DLD1 (cell line): ENCODE data around the gene S1PR2.
"Not testable (repeated sequence)": the region's sequence is repeated elsewhere in the genome, so short reads cannot be mapped to it uniquely, and the experiment has no call there.

Experiments
- in situ Hi-C: cut with HindIII; loops from 2 replicates; pipeline ENCODE4 v1.10.0; 2017; ENCODE audit warnings: low sequenced_read_pairs

Gene S1PR2

DNA sequence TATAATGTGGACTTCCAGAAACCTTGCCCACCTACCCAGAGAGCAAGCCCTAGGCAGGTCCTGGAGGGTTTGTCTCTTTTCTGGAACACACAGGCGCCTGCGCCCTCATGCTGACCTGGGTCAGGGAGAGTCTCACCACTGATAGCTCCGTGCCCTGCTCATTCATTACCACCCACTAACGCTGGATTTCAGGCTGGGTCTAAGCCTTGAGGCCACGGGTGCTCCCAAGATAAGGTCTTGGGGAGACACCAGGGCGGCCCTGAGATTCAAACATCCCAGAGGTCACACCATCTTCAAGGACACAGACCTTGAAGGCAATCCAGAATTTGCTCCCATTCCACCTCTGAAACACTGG is 5.1 kb downstream of the S1PR2 start:
- in situ Hi-C loops: no loop called here

GRCh38 chr19:10224337-10224736 is 6.8 kb downstream of the S1PR2 start:
- in situ Hi-C loops: no loop called here

DNA sequence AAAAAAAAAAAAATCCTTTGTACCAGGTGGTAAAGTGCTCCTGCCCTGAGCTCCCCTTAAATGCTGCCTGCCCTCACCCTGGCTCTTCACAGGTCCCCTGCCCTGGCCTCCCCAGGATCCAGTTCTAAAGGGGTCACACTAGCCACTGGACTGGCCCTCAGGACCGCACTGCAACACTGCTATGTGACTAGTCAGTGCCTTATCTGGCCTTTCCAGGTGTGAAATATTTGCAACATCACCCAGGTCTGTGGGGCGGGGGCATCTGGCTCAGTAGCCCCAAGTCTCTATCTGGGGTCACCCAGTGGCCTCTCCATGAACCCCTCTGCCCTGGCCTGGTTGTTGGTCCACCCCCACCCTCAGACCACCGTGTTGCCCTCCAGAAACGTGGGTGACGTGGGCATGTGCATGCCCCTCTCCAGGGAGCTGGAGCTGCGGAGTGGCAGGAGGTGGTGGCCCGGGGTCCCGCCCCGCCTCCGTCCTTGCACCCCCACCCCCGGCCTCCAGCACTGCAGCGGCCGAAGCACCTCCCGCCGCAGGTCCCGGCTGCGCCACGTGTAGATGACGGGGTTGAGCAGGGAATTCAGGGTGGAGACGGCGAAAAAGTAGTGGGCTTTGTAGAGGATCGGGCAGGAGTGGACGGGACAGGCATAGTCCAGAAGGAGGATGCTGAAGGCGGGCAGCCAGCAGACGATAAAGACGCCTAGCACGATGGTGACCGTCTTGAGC is 7.5 kb downstream of the S1PR2 start:
- in situ Hi-C loops: no loop called here

DNA sequence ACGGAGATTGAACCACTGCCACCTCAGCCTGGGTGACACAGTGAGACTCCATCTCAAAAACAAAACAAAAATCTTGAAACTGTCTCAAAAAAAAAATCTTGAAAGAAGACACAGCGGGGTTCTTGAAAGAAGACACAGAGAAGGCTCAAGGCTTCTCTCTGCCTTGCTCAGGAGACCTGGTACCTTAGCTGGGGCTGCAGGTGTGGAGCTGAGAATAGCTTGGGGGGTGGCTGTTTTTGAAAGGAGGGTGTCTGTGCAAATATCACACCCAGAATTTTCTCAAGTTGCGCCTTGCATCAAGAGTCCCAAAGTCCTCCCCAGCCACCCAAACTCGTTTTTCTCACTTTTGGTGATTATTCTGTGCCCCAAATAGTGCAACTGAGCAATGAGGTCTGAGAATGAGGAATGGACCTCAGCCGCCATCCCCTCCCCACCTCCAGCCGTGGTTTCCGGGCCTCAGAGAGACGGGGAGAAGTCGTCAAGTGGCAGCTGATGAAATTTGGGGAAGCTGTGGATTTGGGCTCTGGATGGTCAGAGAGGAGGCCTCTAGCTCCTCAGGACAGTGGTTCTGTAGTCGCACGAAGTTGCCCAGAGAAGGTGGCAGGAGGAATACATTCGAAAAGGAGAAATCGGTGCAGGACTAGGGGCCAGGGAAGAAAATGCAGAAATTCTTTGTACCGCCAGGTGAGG is 8.8 kb downstream of the S1PR2 start:
- in situ Hi-C loops: no loop called here

- in situ Hi-C loops: no loop called here
Measured at GRCh38 chr19:10220695-10221094, 10.4 kb downstream of the S1PR2 start.

DNA sequence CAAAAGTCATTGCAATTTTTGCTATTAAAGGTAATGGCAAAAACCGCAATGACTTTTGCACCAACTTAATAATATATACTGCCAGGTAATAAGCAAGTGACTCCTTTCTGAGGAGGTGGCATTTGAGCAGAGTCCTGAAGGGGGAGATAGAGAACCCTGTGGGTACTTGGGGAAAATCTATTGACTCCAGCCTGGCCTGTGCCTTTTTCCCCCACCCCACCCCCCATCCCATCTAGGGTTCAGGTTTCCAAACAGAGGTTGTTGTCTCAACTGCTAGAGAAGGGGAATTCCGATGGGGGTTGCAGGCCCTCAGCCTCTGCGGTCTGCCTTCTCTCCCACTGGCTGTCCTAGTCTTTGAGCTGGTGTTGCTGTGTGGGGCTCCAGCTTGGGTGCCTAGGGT is 11.5 kb downstream of the S1PR2 start:
- in situ Hi-C loops: no loop called here

DNA sequence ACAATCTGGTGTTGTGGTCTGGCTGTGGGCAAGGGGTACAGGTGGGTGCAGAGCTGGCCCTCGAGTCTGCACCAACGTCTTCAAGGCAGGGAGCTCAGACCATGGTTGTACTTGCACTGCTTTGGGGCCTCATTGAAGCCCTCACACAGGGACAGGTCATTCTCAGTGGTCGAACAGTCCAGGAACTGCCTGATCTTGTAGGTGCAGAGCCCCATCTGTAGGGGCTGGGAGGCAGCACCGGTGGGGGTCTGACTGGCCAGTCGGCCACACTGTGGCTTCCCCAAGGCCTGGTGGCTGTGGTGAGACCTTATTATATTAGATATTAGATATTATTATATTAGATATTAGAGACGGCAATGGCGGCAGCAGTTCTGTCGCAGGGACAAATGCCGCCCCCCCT is 14.0 kb downstream of the S1PR2 start:
- in situ Hi-C loops: no loop called here

GRCh38 chr19:10214784-10215183 is 16.3 kb downstream of the S1PR2 start:
- in situ Hi-C loops: no loop called here

DNA sequence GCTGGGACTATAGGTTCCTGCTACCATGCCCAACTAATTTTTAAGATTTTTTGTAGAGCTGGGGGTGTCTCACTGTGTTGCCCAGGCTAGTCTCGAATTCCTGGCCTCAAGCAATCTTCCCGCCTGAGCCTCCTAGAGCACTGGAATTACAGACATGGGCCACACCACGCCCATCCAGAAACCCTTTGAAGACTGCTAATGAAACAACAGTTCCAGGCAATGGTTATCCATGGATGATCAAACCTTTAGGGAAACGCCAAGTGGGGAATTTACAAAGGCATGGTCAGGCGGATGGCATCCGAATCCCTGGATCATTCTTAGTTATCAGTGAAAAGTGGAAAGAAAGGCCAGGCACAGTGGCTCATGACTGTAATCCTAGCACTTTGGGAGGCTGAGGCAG is 19.4 kb downstream of the S1PR2 start:
- in situ Hi-C loops: no loop called here

DNA sequence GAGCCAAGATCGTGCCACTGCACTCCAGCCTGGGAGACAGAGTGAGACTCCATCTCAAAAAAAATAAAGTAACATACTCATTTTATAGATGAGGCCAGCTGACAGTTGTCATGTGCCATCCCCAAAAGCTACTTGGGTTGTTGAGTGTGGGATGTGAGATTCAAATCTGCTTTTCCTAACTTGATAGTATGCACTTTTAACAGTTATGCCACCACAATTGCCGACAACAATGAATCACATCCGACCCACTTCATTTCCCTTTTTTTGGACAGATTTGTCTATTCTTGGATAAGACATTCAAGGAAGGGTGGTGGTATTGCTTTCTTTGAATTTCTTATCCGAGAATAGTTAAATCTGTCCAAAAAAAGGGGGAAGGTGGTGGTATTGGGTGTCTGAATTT is 20.1 kb downstream of the S1PR2 start:
- in situ Hi-C loops: no loop called here

GRCh38 chr19:10209315-10209714 is 21.8 kb downstream of the S1PR2 start:
- in situ Hi-C loops: no loop called here

DNA sequence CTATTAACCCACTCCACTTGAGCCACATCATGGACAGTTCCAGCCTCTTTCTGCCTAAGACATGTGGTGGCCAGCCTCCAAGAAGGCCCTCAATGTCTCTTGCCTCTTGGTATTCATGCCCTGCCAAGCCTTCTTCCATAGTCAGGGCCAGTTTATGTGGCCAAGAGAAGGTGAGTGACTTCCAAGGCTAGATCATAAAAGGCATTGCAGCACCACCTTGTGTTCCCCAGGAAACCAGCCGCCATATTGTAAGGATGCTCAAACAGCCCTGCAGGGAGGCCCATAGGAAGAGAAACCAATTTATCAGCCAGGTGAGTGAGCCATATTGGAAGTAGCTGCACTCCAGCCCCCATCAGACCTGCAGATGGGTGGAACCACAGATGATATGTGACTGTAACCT is 24.1 kb downstream of the S1PR2 start:
- in situ Hi-C loops: no loop called here

GRCh38 chr19:10206226-10206885 is 24.8 kb downstream of the S1PR2 start:
- in situ Hi-C loops: no loop called here

GRCh38 chr19:10205636-10206035 is 25.5 kb downstream of the S1PR2 start:
- in situ Hi-C loops: no loop called here

- in situ Hi-C loops: no loop called here
Measured at GRCh38 chr19:10203686-10204085, 27.4 kb downstream of the S1PR2 start.

DNA sequence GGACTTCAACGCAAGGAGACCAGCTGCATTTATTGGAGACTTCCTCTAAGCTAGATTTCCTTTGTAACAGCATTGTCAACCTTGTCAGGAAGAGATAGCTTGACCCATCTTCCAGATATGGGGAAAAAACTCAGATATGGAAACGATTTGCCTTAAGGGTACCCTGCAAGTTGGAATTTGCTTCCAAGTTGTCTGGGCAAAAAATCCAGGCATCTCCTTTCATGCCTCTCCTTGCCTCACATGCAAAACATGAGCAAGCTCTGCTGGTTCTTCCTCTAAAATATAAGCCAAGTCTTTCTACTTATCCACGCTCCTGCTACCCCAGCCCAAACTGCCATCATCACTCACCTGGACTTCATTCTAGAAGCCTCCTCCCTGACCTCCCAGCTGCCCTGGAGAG is 30.0 kb downstream of the S1PR2 start:
- in situ Hi-C loops: no loop called here

- in situ Hi-C loops: not testable (repeated sequence)
Measured at GRCh38 chr19:10200101-10200500, 31.0 kb downstream of the S1PR2 start.

DNA sequence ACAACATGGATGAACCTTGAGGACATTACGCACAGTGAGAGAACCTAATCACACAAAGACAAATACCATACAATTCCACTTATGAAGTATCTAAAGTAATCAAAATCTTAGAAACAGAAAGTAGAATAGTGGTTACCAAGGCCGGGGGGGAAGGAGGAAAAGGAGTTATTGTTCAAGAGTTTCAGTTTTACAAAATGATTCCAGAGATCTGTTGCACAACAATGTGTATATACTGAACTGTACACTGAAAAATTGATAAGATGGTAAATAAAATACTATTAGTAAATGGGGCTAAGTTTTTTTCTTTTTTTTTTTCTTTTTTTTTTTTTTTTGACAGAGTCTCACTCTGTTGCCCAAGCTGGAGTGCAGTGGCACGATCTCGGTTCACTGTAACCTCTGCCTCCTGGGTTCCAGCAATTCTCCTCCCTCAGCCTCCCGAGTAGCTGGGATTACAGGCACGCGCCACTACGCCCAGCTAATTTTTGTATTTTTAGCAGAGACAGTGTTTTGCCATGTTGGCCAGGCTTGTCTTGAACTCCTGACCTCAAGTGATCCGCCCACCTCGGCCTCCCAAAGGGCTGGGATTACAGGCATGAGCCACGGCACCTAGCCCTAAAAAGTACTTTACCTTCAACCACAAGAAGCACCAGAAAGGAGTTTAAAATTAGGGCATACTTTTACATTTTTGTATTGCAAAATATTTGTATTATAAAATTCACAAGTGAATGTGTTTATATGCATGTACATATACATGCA is 32.1 kb downstream of the S1PR2 start:
- in situ Hi-C loops: not testable (repeated sequence)

DNA sequence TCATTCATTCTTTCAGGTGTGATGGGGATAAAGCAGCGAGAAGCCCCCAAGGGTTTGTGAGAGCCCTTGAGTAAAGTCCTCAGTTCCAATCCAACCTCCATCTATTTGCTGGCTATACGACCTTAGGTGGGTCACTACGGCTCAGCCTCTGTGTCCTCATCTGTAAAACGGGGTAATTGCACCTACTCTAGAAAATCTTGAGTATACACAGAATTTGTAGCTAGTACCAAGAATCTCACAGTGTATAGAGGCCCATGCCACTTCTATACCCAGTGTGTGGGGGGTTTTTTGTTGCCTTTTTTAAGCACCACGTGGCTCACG is 36.0 kb downstream of the S1PR2 start:
- in situ Hi-C loops: no loop called here

- in situ Hi-C loops: no loop called here
Measured at GRCh38 chr19:10194500-10195198, 36.5 kb downstream of the S1PR2 start, which contains the start of gene DNMT1. TSS of gene DNMT1 (minus strand) at chr19:10194953. CDS start at chr19:10194899, 54 bp downstream.
